ENCODE results near the gene COL12A1.

- TF ChIP-seq POLR2A (IDR thresholded peaks at IDR 0.05) (no peak), POLR2AphosphoS5 (IDR thresholded peaks at IDR 0.05) (no peak), EP300 (IDR thresholded peaks at IDR 0.05; ENCODE audit: low read depth) (no peak)
- TF ChIP-seq, protein P1, sequence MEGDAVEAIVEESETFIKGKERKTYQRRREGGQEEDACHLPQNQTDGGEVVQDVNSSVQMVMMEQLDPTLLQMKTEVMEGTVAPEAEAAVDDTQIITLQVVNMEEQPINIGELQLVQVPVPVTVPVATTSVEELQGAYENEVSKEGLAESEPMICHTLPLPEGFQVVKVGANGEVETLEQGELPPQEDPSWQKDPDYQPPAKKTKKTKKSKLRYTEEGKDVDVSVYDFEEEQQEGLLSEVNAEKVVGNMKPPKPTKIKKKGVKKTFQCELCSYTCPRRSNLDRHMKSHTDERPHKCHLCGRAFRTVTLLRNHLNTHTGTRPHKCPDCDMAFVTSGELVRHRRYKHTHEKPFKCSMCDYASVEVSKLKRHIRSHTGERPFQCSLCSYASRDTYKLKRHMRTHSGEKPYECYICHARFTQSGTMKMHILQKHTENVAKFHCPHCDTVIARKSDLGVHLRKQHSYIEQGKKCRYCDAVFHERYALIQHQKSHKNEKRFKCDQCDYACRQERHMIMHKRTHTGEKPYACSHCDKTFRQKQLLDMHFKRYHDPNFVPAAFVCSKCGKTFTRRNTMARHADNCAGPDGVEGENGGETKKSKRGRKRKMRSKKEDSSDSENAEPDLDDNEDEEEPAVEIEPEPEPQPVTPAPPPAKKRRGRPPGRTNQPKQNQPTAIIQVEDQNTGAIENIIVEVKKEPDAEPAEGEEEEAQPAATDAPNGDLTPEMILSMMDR (IDR thresholded peaks at IDR 0.05) = no peak
Measured at GRCh38 chr6:75077701-75078100, 128.2 kb downstream of the COL12A1 start.

Data from transverse colon (tissue), 4 donors.